Measurements from ENCODE around the gene SUSD4. TPM values are rescaled to one million over a fixed set of nuclear protein-coding genes. Genes with fewer than 3 reads are reported as not detected.

Gene SUSD4
- total RNA-seq, 2 donors from 2014 or later = 0.56 to 1.00 TPM

- intact Hi-C loops (cut with DNase I) = no loop called here
- no peak for DNase-seq (ENCODE audit: low spot score)
These were observed 184.2 kb downstream of the SUSD4 start for GRCh38 chr1:223179786-223180185.

- DNase-seq (ENCODE audit: low spot score) = no peak
- intact Hi-C loops (cut with DNase I) = no loop called here
These were observed 184.7 kb downstream of the SUSD4 start for GRCh38 chr1:223179280-223179679.

GRCh38 chr1:223177681-223178080, 186.3 kb downstream of the SUSD4 start:
- intact Hi-C loops (cut with DNase I) = no loop called here
- no peak for DNase-seq (ENCODE audit: low spot score)

- no peak for DNase-seq (ENCODE audit: low spot score)
- intact Hi-C loops (cut with DNase I) = no loop called here
These were observed 187.5 kb downstream of the SUSD4 start for GRCh38 chr1:223176437-223176836.

- intact Hi-C loops (cut with DNase I) = no loop called here
- no peak for DNase-seq (ENCODE audit: low spot score)
These were observed 188.3 kb downstream of the SUSD4 start for GRCh38 chr1:223175633-223176032.

GRCh38 chr1:223175032-223175431, 188.9 kb downstream of the SUSD4 start:
- intact Hi-C loops (cut with DNase I) = no loop called here
- DNase-seq (ENCODE audit: low spot score) = no peak

Other genes with a start within 250 kb of the SUSD4 start
- 10 to 100 TPM in 1 of 2 donors, 1 to 10 TPM in 1; 5.2 to 11.2 TPM for gene TLR5, start 220.9 kb downstream of the SUSD4 start, total RNA-seq
- not detected for gene CCDC185, start 29.2 kb upstream of the SUSD4 start, total RNA-seq